Neural cell (in vitro differentiated cells): ENCODE data around the gene CLN6. TPM values are rescaled to one million over a fixed set of nuclear protein-coding genes. Genes with fewer than 3 reads are reported as not detected.

Experiments used
- H2AFZ ChIP-seq: fragments of 200-600, 300-800 bp; sonication (generic), shearing (Covaris generic); 2 replicates; pipeline ENCODE4 v1.6.0; 2014; ENCODE audit warnings: low read depth, mild to moderate bottlenecking, antibody characterized with exemption, low read length, moderate library complexity
- H3F3A ChIP-seq: fragments of 200-600 bp; shearing (Covaris generic); 2 replicates; pipeline ENCODE4 v1.6.1; 2016; ENCODE audit warnings: mild to moderate bottlenecking, moderate library complexity, mixed read lengths, antibody characterized with exemption, low read length; ENCODE audit not compliant: insufficient read depth, poor library complexity, severe bottlenecking
- H3K27ac ChIP-seq: fragments of 200-600, 300-800 bp; sonication (generic), shearing (Covaris generic); 2 replicates; pipeline ENCODE4 v1.5.1; 2014; ENCODE audit warnings: mild to moderate bottlenecking, low read length, moderate library complexity
- H3K27me3 ChIP-seq: fragments of 300-800, 200-600 bp; sonication (generic), shearing (Covaris generic); 2 replicates; pipeline ENCODE4 v1.6.0; 2014; ENCODE audit warnings: mild to moderate bottlenecking, low read depth, low read length, moderate library complexity; ENCODE audit not compliant: insufficient read depth
- H3K36me3 ChIP-seq: fragments of 300-800, 200-600 bp; sonication (generic), shearing (Covaris generic); 2 replicates; pipeline ENCODE4 v1.5.1; 2014; ENCODE audit warnings: mild to moderate bottlenecking, antibody characterized with exemption, low read length, moderate library complexity; ENCODE audit not compliant: insufficient read depth
- H3K4me2 ChIP-seq: fragments of 300-800, 200-600 bp; sonication (generic), shearing (Covaris generic); 2 replicates; pipeline ENCODE4 v1.6.0; 2014; ENCODE audit warnings: mild to moderate bottlenecking, low read length
- H3K4me3 ChIP-seq: fragments of 300-800, 200-600 bp; sonication (generic), shearing (Covaris generic); 2 replicates; pipeline ENCODE4 v1.5.1; 2014; ENCODE audit warnings: mild to moderate bottlenecking, low read length, moderate library complexity
- H3K79me2 ChIP-seq: fragments of 200-600 bp; shearing (Covaris generic); replicated peaks from 2 replicates; pipeline ENCODE4 v1.6.0; 2014; ENCODE audit warnings: mild to moderate bottlenecking, low read length, moderate library complexity; ENCODE audit not compliant: insufficient read depth
- H3K9ac ChIP-seq: fragments of 300-800, 200-600 bp; sonication (generic), shearing (Covaris generic); 2 replicates; pipeline ENCODE4 v1.6.1; 2016; ENCODE audit warnings: mild to moderate bottlenecking, low read length, mixed read lengths
- H3K9me2 ChIP-seq: fragments of 200-600 bp; shearing (Covaris generic); 2 replicates; pipeline ENCODE4 v1.6.1; 2016; ENCODE audit warnings: mild to moderate bottlenecking, low read length, mixed read lengths; ENCODE audit not compliant: insufficient read depth
- H3K9me3 ChIP-seq: fragments of 200-600, 300-800 bp; sonication (generic), shearing (Covaris generic); 2 replicates; pipeline ENCODE4 v1.6.1; 2016; ENCODE audit warnings: mild to moderate bottlenecking, mixed run types, low read length, moderate library complexity, mixed read lengths
- H4K20me1 ChIP-seq: fragments of 200-600 bp; shearing (Covaris generic); 2 replicates; pipeline ENCODE4 v1.6.1; 2016; ENCODE audit warnings: mild to moderate bottlenecking, mixed run types; ENCODE audit not compliant: insufficient read depth
- EP300 ChIP-seq: fragments of 450-650 bp; conservative IDR thresholded peaks from 2 replicates; pipeline ENCODE4 v1.6.1; 2014; ENCODE audit warnings: antibody characterized with exemption, mild to moderate bottlenecking, moderate library complexity; ENCODE audit not compliant: poor library complexity, severe bottlenecking
- EZH2 ChIP-seq: fragments of 200-600, 300-800 bp; shearing (Covaris generic), sonication (generic); IDR thresholded peaks from 2 replicates; pipeline ENCODE4 v1.6.1; 2014; ENCODE audit warnings: antibody characterized with exemption, low read length, borderline replicate concordance, mild to moderate bottlenecking; ENCODE audit not compliant: insufficient read depth, poor library complexity, severe bottlenecking
- MXI1 ChIP-seq: fragments of 450-650 bp; conservative IDR thresholded peaks from 2 replicates; pipeline ENCODE4 v1.6.1; 2014; ENCODE audit warnings: antibody characterized with exemption, mild to moderate bottlenecking; ENCODE audit not compliant: poor library complexity, severe bottlenecking
- POLR2AphosphoS5 ChIP-seq: IDR thresholded peaks from 2 replicates; pipeline ENCODE4 v1.6.1; 2012
- RAD21 ChIP-seq: fragments of 450-650 bp; conservative IDR thresholded peaks from 2 replicates; pipeline ENCODE4 v1.6.1; 2014; ENCODE audit warnings: antibody characterized with exemption, mild to moderate bottlenecking, moderate library complexity
- REST ChIP-seq: IDR thresholded peaks from 2 replicates; pipeline ENCODE4 v1.6.1; 2012; ENCODE audit warnings: borderline replicate concordance
- SMC3 ChIP-seq: fragments of 450-650 bp; conservative IDR thresholded peaks from 2 replicates; pipeline ENCODE4 v1.6.1; 2014; ENCODE audit warnings: antibody characterized with exemption, mild to moderate bottlenecking, moderate library complexity; ENCODE audit not compliant: poor library complexity
- TAF1 ChIP-seq: IDR thresholded peaks from 2 replicates; pipeline ENCODE4 v1.6.1; 2012; ENCODE audit warnings: low read depth
- polyA plus RNA-seq: library from polyadenylated mRNA; depleted of rRNA; stranded (reverse); fragments of >200 nt; gene quantifications from 2 replicates; pipeline ENCODE4 v1.2.3, GENCODE V29; 2014
- TF ChIP-seq, protein P1 (sequence below): fragments of 450-650 bp; IDR thresholded peaks from 2 replicates; pipeline ENCODE4 v1.5.1; 2014; ENCODE audit warnings: antibody characterized with exemption, mild to moderate bottlenecking, moderate library complexity; ENCODE audit not compliant: poor library complexity, severe bottlenecking

Gene CLN6
- polyA plus RNA-seq, 1 donor from 2014 or later: 4.9 TPM

DNA sequence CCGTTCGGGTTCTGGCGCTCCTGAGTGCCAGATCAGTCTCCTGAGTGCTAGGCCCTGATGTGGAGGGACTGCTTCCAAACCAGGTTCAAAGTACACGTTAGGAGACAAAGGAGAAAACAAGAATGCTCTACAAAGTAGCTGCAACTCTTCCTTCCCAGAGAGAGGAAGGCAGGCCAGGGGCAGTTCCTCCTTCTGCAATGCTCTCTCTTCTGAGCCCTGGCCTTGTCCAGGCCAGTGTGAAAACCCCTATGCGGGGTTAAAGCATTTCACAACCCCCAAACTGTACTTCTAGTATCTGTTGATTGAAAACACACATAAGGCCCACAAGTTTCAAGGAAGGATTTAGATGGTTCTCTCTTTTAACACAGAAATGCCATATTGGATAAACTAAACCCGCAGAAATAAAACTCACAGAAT, 14.7 kb downstream of the CLN6 start:
- no peaks in the 10 kb centered on the region for H4K20me1 ChIP-seq
- H3K27ac ChIP-seq: no peak overlapping the region

DNA sequence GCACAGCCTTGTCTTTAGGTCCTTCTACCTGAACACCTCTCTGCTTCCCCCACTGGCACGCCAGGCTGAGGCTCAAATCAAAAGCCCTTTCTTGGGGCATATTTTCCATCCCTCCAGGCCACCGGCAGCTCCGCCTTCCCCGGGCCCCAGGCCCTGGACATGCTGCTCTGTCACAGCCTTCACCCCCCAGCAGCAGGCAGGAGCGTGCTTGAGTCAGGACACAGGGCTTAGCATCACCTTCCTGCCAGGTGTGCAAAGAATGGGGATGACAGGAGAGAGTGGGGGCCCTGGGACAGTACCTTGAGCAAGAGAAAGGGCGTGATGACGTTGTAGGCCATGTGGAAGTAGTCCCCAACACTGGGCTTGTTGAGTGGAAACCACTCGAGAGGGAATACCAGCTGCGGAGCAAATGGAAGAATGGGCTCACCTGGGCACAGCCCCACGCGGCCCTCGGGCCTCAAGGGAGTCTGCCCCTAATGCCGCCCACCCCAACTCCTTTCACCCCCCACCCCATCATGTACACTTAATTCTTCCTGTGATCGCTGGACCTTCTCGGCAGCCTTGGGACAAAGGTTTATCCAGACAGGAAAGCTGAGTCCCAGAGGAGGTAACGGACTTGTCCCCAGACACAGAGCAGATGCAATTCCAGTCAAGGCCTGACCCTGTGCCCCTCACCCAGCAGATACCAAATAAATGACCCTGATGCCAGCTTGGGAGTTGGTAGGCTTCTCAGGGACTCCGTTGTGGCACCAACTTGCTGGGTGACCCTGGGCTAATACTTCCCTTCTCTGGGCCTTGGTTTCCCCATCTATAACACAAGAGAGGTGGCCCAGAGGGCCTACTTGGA, 15.3 kb downstream of the CLN6 start:
- H3K4me3 ChIP-seq: no peak overlapping the region
- no peaks in the 10 kb centered on the region for H3K9me3 ChIP-seq
- no peaks in the 10 kb centered on the region for H4K20me1 ChIP-seq
- no peak overlapping the region for H3K27ac ChIP-seq
- H3K9ac ChIP-seq: no peak overlapping the region
- no peaks in the 10 kb centered on the region for H3K79me2 ChIP-seq
- H3K27me3 ChIP-seq: no peaks in the 10 kb centered on the region
- no peak overlapping the region for H2AFZ ChIP-seq
- no peaks in the 10 kb centered on the region for H3F3A ChIP-seq
- H3K9me2 ChIP-seq: no peaks in the 10 kb centered on the region
- H3K4me2 ChIP-seq: no peak overlapping the region
- H3K36me3 ChIP-seq: no peaks in the 10 kb centered on the region
- TF ChIP-seq POLR2AphosphoS5: no peak
- no peak for TF ChIP-seq MXI1
- TF ChIP-seq, protein P1, sequence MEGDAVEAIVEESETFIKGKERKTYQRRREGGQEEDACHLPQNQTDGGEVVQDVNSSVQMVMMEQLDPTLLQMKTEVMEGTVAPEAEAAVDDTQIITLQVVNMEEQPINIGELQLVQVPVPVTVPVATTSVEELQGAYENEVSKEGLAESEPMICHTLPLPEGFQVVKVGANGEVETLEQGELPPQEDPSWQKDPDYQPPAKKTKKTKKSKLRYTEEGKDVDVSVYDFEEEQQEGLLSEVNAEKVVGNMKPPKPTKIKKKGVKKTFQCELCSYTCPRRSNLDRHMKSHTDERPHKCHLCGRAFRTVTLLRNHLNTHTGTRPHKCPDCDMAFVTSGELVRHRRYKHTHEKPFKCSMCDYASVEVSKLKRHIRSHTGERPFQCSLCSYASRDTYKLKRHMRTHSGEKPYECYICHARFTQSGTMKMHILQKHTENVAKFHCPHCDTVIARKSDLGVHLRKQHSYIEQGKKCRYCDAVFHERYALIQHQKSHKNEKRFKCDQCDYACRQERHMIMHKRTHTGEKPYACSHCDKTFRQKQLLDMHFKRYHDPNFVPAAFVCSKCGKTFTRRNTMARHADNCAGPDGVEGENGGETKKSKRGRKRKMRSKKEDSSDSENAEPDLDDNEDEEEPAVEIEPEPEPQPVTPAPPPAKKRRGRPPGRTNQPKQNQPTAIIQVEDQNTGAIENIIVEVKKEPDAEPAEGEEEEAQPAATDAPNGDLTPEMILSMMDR: no peak
- no peak for TF ChIP-seq SMC3
- TF ChIP-seq EP300: no peak
- TF ChIP-seq TAF1: no peak
- no peak for TF ChIP-seq EZH2

More for the DNA sequence above, 14.7 kb downstream of the CLN6 start:
- Histone ChIP-seq H3K36me3 (no peaks in the 10 kb centered on the region), H3K4me3 (no peak overlapping the region), H2AFZ (no peak overlapping the region), H3K9ac (no peak overlapping the region), H3K4me2 (no peak overlapping the region), H3K27me3 (no peaks in the 10 kb centered on the region), H3F3A (no peaks in the 10 kb centered on the region), H3K9me2 (no peaks in the 10 kb centered on the region), H3K79me2 (no peaks in the 10 kb centered on the region), H3K9me3 (no peaks in the 10 kb centered on the region)
- TF ChIP-seq REST: no peak
- no peak for TF ChIP-seq SMC3
- TF ChIP-seq, protein P1: no peak
- TF ChIP-seq RAD21: no peak
- TF ChIP-seq TAF1: no peak
- no peak for TF ChIP-seq POLR2AphosphoS5
- no peak for TF ChIP-seq MXI1
- TF ChIP-seq EZH2: no peak
- no peak for TF ChIP-seq EP300
